H1 (cell line): ENCODE measurements around the gene LHFPL2.

ENCODE experiments used
- ASH2L ChIP-seq: fragments of 200-600, 300-600 bp; sonication (generic); IDR thresholded peaks from one replicate; pipeline ENCODE4 v1.7.1; 2017; ENCODE audit warnings: low read length
- EP300 ChIP-seq, 2 experiments: IDR thresholded peaks; 1 replicate in 1 of 2; 2 replicates in 1 of 2; pipeline ENCODE4 v1.6.1; 2011 to 2012; ENCODE audit warnings: low read depth in 2 of 2, low read length in 2 of 2, mild to moderate bottlenecking in 2 of 2, borderline replicate concordance in 1 of 2, inconsistent platforms in 1 of 2, moderate library complexity in 1 of 2
- JUN ChIP-seq: IDR thresholded peaks from 2 replicates; pipeline ENCODE4 v1.6.1; 2011; ENCODE audit warnings: low read depth, mild to moderate bottlenecking, improper control_type of control experiment, low read length
- POLR2A ChIP-seq, 2 experiments: IDR thresholded peaks; 1 replicate in 1 of 2; 2 replicates in 1 of 2; pipeline ENCODE4 v1.6.1; 2011; ENCODE audit warnings: low read depth in 2 of 2, low read length in 2 of 2, mild to moderate bottlenecking in 2 of 2; ENCODE audit errors: control extremely low read depth in 1 of 2
- POLR2AphosphoS5 ChIP-seq: IDR thresholded peaks from 2 replicates; pipeline ENCODE4 v1.6.1; 2011; ENCODE audit warnings: low read depth, low read length
- RAD21 ChIP-seq, 2 experiments: IDR thresholded peaks in 1 of 2; conservative IDR thresholded peaks in 1 of 2; 2 replicates each; pipeline ENCODE4 v1.6.1; 2011; ENCODE audit warnings: low read depth in 2 of 2, low read length in 2 of 2, improper control_type of control experiment in 1 of 2, inconsistent platforms in 1 of 2, mild to moderate bottlenecking in 1 of 2, moderate library complexity in 1 of 2
- TAF1 ChIP-seq: IDR thresholded peaks from 2 replicates; pipeline ENCODE4 v1.6.1; 2011; ENCODE audit warnings: mild to moderate bottlenecking, low read depth, low read length
- ZNF274 ChIP-seq: IDR thresholded peaks from 2 replicates; pipeline ENCODE4 v1.7.0; 2012; ENCODE audit warnings: low read length, borderline replicate concordance; ENCODE audit errors: extremely low read depth
- TF ChIP-seq, protein P1 (sequence below), 3 experiments: IDR thresholded peaks; 1 replicate in 2 of 3; 2 replicates in 1 of 3; pipeline versions ENCODE4 v1.5.1 to v1.6.1; 2011; ENCODE audit warnings: low read length in 3 of 3, mild to moderate bottlenecking in 3 of 3, inconsistent platforms in 2 of 3, low read depth in 1 of 3, moderate library complexity in 1 of 3; ENCODE audit not compliant: insufficient read depth in 1 of 3; ENCODE audit errors: control extremely low read depth in 1 of 3
- TF ChIP-seq, protein P2 (sequence below): IDR thresholded peaks from 2 replicates; pipeline ENCODE4 v1.6.1; 2012; ENCODE audit warnings: inconsistent platforms
- TF ChIP-seq, protein P3 (sequence below): IDR thresholded peaks from 2 replicates; pipeline ENCODE4 v1.6.1; 2011; ENCODE audit warnings: low read length, improper control_type of control experiment
- TF ChIP-seq, protein P4 (sequence below): IDR thresholded peaks from 2 replicates; pipeline ENCODE4 v1.6.1; 2012; ENCODE audit warnings: low read length, inconsistent platforms

DNA sequence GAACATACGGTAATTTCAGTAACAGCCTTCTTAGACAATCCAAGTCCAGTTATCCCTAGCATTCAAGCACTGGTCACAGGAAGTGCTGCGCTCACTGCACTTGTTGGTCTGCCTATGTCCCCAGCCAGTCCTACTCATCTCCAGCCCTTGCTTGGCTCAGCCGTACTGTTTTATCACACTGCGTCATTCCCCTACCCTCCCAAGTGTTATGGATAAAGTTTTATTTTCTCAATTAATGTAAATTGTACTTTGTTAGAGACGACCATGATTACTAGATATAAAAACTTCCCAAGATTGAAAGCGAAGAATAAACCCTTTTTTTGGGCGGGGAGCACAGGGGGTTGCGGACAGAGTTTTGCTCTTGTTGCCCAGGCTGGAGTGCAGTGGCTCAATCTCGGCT is 49.6 kb downstream of the LHFPL2 start:
- no peak for TF ChIP-seq EP300 (IDR thresholded peaks at IDR 0.05; ENCODE audit: borderline replicate concordance in 1 of 2, low read depth in 2 of 2, low read length in 2 of 2)
- TF ChIP-seq, protein P1, sequence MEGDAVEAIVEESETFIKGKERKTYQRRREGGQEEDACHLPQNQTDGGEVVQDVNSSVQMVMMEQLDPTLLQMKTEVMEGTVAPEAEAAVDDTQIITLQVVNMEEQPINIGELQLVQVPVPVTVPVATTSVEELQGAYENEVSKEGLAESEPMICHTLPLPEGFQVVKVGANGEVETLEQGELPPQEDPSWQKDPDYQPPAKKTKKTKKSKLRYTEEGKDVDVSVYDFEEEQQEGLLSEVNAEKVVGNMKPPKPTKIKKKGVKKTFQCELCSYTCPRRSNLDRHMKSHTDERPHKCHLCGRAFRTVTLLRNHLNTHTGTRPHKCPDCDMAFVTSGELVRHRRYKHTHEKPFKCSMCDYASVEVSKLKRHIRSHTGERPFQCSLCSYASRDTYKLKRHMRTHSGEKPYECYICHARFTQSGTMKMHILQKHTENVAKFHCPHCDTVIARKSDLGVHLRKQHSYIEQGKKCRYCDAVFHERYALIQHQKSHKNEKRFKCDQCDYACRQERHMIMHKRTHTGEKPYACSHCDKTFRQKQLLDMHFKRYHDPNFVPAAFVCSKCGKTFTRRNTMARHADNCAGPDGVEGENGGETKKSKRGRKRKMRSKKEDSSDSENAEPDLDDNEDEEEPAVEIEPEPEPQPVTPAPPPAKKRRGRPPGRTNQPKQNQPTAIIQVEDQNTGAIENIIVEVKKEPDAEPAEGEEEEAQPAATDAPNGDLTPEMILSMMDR (IDR thresholded peaks at IDR 0.05; ENCODE audit: control extremely low read depth in 1 of 3, insufficient read depth in 1 of 3, low read depth in 1 of 3, low read length in 3 of 3): no peak
- TF ChIP-seq POLR2AphosphoS5: no peak
- no peak for TF ChIP-seq POLR2A (IDR thresholded peaks at IDR 0.05; ENCODE audit: control extremely low read depth in 1 of 2, low read depth in 2 of 2, low read length in 2 of 2)
- no peak for TF ChIP-seq JUN
- TF ChIP-seq, protein P2, sequence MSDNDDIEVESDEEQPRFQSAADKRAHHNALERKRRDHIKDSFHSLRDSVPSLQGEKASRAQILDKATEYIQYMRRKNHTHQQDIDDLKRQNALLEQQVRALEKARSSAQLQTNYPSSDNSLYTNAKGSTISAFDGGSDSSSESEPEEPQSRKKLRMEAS: no peak
- no peak for TF ChIP-seq ASH2L
- no peak for TF ChIP-seq ZNF274
- TF ChIP-seq, protein P3, sequence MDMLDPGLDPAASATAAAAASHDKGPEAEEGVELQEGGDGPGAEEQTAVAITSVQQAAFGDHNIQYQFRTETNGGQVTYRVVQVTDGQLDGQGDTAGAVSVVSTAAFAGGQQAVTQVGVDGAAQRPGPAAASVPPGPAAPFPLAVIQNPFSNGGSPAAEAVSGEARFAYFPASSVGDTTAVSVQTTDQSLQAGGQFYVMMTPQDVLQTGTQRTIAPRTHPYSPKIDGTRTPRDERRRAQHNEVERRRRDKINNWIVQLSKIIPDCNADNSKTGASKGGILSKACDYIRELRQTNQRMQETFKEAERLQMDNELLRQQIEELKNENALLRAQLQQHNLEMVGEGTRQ: no peak
- TF ChIP-seq RAD21 (IDR thresholded peaks at IDR 0.05 in 1 of 2, conservative IDR thresholded peaks at IDR 0.05 in 1 of 2; ENCODE audit: low read depth in 2 of 2, low read length in 2 of 2): no peak
- TF ChIP-seq TAF1: no peak
- TF ChIP-seq, protein P4, sequence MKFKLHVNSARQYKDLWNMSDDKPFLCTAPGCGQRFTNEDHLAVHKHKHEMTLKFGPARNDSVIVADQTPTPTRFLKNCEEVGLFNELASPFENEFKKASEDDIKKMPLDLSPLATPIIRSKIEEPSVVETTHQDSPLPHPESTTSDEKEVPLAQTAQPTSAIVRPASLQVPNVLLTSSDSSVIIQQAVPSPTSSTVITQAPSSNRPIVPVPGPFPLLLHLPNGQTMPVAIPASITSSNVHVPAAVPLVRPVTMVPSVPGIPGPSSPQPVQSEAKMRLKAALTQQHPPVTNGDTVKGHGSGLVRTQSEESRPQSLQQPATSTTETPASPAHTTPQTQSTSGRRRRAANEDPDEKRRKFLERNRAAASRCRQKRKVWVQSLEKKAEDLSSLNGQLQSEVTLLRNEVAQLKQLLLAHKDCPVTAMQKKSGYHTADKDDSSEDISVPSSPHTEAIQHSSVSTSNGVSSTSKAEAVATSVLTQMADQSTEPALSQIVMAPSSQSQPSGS: no peak
